ENCODE results near the gene CCDC89.

DNA sequence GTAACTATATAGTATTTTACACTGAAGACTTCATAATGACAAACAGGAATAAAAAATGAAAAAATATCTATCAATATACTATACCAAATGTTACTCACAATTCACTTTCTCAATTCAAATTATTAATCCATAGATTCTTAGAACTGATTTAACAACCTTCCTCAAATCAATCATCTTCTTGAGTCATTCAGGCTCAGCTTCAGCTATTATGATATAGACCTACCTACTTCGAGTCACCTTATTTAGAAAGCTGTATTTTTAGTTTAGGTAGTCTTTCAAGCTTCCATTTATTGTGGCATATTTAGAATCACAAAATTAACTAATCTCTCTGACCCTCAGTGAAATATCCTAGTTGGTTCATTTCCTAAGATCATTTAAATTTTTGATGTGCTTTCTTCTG is 29.2 kb downstream of the CCDC89 start:
- no peak for TF ChIP-seq PAWR (CRISPR knock-in tag; IDR thresholded peaks at IDR 0.05; ENCODE audit: borderline replicate concordance)
- TF ChIP-seq, protein P1, sequence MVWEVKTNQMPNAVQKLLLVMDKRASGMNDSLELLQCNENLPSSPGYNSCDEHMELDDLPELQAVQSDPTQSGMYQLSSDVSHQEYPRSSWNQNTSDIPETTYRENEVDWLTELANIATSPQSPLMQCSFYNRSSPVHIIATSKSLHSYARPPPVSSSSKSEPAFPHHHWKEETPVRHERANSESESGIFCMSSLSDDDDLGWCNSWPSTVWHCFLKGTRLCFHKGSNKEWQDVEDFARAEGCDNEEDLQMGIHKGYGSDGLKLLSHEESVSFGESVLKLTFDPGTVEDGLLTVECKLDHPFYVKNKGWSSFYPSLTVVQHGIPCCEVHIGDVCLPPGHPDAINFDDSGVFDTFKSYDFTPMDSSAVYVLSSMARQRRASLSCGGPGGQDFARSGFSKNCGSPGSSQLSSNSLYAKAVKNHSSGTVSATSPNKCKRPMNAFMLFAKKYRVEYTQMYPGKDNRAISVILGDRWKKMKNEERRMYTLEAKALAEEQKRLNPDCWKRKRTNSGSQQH (CRISPR knock-in tag; IDR thresholded peaks at IDR 0.05; ENCODE audit: low read depth): no peak
- TF ChIP-seq POLR2A (IDR thresholded peaks at IDR 0.05; ENCODE audit: insufficient read depth in 1 of 2, low read depth in 2 of 2, low read length in 2 of 2): no peak
- TF ChIP-seq ZBTB21 (CRISPR knock-in tag; IDR thresholded peaks at IDR 0.05): no peak

Measured in HepG2 (cell line).